Measurements from ENCODE around the gene IQGAP3. TPM values are rescaled to one million over a fixed set of nuclear protein-coding genes. Genes with fewer than 3 reads are reported as not detected.

IQGAP3 gene
- total RNA-seq, 1 donor from 2014 or later: 65.0 TPM

- TF ChIP-seq CTCF (conservative IDR thresholded peaks at IDR 0.05; ENCODE audit: low read depth, low read length): no peak
- no peak overlapping the region for H3K4me3 ChIP-seq (ENCODE audit: low read depth, low read length)
- DNase-seq (ENCODE audit: low read depth): no peak
These were observed 75.2 kb downstream of the IQGAP3 start for GRCh38 chr1:156497078-156497742.

GRCh38 chr1:156496211-156496761 is 76.1 kb downstream of the IQGAP3 start:
- H3K4me3 ChIP-seq (ENCODE audit: low read depth, low read length): no peak overlapping the region
- TF ChIP-seq CTCF (conservative IDR thresholded peaks at IDR 0.05; ENCODE audit: low read depth, low read length): no peak
- no peak for DNase-seq (ENCODE audit: low read depth)

GRCh38 chr1:156495401-156496140 is 76.8 kb downstream of the IQGAP3 start:
- DNase-seq (ENCODE audit: low read depth): no peak
- TF ChIP-seq CTCF (conservative IDR thresholded peaks at IDR 0.05; ENCODE audit: low read depth, low read length): no peak
- H3K4me3 ChIP-seq (ENCODE audit: low read depth, low read length): no peak overlapping the region

- no peak for TF ChIP-seq CTCF (conservative IDR thresholded peaks at IDR 0.05; ENCODE audit: low read depth, low read length)
- DNase-seq (ENCODE audit: low read depth): no peak
- no peak overlapping the region for H3K4me3 ChIP-seq (ENCODE audit: low read depth, low read length)
These were observed 78.0 kb downstream of the IQGAP3 start for GRCh38 chr1:156494309-156494895.

- TF ChIP-seq CTCF (conservative IDR thresholded peaks at IDR 0.05; ENCODE audit: low read depth, low read length): no peak
- DNase-seq (ENCODE audit: low read depth): no peak
These were observed 78.6 kb downstream of the IQGAP3 start for GRCh38 chr1:156493742-156494141.

GRCh38 chr1:156493154-156493631 is 79.2 kb downstream of the IQGAP3 start:
- no peak for DNase-seq (ENCODE audit: low read depth)
- TF ChIP-seq CTCF (conservative IDR thresholded peaks at IDR 0.05; ENCODE audit: low read depth, low read length): no peak
- H3K4me3 ChIP-seq (ENCODE audit: low read depth, low read length): no peak overlapping the region

More at GRCh38 chr1:156493742-156494141, 78.6 kb downstream of the IQGAP3 start:
- H3K4me3 ChIP-seq (ENCODE audit: low read depth, low read length): no peak overlapping the region
